Islet of Langerhans (tissue), 1 donor: Measurements from ENCODE around the gene PAWR.
"Not testable (repeated sequence)": the region's sequence is repeated elsewhere in the genome, so short reads cannot be mapped to it uniquely, and the experiment has no call there.

Source experiments
- FAIRE-seq: peaks from one replicate; lab custom pipeline; 2011; peaks lifted over from hg19 to GRCh38; lab: Jason Lieb, UNC

PAWR gene

DNA sequence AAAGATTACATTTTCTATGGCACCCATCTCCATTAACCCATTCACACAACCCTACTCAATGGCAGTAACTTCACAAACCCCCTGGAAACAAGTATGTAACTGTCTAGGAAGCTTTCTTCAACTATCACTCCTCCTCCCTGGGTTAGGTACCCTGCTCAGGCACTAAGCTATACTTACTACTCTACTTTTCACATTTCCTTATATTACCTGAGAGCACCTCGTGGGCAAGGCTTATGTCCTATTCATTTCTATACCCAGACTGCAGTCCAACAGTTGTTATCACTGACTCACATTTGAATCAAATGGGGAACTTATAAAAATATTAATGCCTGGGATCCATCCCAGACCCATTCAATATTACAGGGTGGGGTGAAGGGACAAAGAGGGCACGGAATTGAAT is 4.6 kb downstream of the PAWR start:
- FAIRE-seq, result no peak

DNA sequence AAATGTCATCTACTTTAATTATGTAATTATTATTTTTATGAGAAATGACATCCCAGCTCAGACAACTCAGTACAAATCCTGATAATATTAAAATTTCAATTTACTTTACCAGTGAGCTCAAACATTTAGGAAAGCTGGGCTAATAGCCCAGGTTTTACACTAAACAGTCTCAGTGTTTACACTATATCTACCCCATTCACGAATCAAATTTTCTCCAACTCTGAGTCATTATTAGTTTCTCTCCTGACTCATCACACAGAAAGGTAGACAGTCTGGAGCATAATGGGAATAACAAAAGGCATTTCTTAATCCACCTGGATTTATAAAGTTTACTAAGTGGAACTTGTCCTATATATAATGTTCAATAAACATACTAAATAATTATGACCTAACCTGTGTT is 5.7 kb downstream of the PAWR start:
- peak; percentile 71 for FAIRE-seq

DNA sequence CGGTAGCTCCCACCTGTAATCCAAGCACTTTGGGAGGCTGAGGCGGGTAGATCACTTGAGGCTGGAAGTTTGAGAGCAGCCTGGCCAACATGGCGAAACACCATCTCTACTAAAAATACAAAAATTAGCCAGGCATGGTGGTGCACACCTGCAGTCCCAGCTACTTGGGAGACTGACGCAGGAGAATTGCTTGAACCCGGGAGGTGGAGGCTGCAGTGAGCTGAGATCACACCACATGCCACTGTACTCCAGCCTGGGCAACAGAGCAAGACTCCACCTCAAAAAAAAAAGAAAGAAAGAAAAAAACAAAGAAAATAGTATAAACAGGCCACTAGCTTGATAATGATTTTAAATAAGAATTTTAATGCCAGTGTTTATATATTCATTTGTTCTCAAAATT is 6.4 kb downstream of the PAWR start:
- FAIRE-seq, result not testable (repeated sequence)

DNA sequence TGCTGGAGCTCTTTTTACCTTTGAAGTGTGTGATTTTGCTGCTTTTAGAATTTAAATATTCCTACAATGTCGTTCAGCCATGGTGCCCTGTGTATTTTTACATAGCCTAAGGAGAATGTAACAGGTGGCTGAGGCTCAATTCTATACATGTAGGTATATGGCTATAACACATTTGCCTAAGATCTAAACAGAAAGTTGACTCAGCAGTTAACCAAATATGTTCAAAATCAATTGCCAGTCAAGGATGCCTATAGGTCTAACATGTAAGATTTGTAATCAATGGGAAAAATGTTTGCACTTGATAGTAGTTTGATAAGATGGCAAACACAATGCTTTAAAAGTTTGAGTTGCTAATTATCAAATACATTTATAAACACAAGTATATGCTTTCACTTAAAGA is 8.2 kb downstream of the PAWR start:
- FAIRE-seq, result no peak

DNA sequence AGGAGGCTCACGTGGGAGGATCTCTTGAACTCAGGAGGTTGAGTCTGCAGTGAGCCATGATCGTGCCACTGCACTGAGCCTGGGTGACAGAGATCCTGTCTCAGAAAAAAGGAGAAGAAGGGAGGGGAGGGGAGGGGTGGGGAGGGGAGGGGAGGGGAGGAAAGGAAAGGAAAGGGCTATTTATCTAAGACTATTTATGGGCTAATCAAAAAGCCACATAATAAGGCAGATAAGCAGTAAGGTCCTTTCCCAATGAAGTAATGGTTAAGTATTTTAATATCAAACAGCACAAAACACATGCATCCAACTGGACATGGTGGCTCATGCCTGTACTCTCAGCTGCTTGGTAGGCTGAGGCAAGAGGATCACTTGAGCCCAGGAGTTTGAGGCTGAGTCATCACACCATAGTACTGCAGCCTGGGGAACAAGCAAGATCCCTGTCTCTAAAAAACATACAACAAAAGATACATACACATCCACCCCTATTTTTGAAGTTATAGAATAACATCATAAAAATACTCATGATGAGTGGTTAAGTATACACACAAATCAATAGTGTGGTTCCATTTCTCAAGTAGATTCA is 9.7 kb downstream of the PAWR start:
- FAIRE-seq, result no peak

DNA sequence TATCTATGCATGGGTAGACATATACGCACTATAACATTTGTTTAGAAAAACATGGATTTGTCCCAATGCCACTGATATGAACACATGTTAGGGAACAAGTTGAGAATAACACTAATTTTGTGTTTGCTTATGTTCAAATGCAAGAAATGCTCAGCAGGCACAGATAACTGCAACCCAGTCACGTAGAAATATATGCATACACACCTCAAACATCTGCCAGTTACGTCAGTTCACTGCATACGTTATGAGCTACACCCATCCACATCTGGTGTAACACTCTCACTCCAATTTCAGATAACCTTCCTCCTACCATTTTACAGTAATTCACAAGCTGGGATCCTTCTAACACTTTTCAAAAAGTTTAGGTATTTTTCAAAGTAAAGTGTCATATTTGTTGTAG is 10.7 kb downstream of the PAWR start:
- FAIRE-seq, result no peak

DNA sequence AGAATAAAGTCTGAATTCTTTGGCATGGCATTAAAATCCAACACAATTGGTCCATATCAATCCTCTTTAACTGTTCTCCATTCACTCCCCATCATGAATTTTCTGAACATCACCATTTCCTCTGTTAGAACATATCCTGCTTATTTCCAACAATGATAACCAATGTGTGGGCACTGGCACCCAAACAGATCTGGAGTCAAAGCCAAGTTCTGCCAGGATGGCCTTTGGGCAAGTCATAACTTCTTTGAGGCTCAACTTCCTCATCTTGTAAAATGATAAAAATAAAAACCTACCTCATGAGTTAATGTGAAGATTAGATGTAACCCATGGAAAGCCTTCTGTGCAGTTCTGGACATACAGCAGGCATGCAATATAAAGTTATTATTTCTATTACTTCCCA is 12.5 kb downstream of the PAWR start:
- no peak for FAIRE-seq

DNA sequence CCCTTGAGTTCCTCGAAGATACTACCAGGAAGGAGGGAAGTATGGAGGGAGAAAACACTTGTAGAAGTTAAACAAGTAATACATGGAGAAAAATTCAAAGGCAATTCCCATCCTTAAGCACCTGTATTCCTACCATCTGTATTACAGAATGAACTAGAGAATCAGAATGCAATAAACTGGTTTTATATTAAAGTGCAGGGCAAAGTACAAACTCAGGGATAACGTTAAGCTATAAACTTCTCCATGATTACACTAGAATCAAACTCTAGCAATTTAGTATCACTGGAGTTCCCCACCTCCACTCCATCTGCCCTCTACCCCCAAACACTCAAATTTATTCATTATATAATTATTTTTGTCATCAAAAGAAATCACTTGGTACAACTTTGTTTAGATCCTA is 13.1 kb downstream of the PAWR start:
- FAIRE-seq, result no peak

DNA sequence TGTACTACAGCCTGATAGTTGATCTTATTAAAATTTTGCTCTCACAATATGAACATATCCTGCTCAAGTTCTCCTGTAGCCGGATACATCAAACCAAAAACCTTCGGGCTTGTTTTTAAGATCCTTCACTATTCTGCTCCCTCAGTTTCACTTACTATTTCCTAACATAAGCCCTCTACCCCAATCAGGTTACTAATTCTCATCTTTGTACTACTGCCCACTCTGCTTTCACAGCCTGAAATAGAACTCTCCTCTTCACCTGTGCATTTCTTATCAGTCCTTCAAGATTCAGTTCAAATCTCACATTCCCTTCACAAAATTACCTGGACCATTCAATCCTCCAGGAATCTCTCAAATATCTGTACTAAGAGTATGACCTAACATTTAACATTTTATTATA is 14.2 kb downstream of the PAWR start:
- FAIRE-seq, result no peak

DNA sequence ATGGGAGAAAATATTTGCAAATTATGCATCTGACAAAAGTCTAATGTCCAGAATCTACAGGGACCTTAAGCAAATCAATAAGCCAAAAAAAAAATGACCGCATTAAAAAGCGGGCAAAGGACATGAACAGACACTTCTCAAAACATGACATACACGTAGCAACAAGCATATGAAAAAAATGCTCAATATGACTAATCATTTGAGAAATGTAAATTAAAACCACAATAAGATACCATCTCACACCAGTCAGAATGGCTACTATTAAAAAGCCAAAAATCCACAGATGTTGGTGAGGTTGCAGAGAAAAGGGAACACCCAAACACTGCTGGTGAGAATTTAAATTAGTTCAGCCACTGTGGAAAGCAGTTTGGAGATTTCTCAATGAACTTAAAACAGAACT is 16.1 kb downstream of the PAWR start:
- FAIRE-seq, result no peak

DNA sequence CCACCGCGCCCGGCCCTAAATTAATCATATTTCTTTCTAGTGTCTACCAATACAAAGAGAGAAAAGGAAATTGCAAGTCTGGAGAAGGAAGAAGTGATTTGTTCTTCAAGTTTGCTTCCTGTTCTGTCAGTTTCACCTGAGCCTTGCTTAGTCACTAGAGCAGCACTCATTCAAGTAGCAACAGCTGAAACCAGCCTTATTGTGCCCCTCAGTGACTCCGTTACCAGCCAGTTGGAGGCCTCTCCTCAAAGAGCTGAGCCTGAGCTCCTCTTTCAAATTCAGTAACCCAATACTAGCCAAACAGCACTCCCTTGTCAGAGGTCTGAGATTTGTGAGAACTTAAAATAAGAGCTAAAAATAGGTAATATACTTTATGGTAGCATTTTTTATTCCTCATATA is 17.4 kb downstream of the PAWR start:
- FAIRE-seq, result no peak

DNA sequence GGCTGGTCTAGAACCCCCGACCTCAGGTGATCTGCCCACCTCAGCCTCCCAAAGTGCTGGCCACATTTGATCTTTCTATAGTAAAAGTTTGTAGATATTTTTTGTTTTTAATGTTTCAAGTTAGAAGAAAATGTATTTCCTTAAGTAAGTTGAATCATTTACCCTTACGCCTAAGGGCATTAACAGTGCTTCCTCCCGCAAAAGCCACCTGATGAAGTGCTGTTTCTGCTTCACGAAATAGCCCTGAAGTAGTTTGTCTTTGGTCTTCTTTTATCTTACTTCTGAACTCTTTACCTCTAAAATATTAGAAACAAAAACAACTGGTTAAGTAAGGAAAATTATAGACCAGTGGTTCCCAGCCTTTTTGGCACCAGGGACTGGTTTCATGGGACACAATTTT is 22.7 kb downstream of the PAWR start:
- no peak for FAIRE-seq

DNA sequence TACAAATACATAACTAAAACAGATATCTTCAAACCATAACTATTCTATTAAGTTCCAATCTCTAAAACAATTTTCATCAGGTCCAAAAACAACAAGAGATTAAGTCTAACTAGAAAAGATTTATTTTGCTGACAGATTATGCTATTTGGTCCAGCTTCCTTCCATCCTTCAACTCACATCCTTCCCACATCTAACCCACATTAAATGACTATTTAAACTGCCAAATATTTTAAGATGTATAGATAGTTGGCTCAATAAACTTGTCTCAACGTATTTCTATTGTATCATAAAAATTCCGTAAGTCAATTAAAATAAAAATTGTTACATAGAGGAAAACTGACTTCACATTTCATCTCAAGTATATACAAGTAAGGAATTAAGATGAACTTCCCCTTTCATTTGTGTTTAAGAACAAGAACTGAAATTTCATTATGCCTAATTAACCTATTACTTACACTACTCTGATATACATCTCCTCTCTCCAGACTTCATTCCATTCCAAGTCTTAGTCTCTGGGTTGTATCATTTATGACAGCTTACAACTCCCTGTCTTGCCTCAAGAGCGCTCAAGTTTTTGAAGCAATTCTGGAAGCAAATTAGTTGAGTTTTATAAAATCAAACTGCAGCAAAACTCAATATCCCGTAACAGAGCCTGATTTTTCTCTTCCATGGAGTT is 25.4 kb downstream of the PAWR start:
- FAIRE-seq, result peak; percentile 74

DNA sequence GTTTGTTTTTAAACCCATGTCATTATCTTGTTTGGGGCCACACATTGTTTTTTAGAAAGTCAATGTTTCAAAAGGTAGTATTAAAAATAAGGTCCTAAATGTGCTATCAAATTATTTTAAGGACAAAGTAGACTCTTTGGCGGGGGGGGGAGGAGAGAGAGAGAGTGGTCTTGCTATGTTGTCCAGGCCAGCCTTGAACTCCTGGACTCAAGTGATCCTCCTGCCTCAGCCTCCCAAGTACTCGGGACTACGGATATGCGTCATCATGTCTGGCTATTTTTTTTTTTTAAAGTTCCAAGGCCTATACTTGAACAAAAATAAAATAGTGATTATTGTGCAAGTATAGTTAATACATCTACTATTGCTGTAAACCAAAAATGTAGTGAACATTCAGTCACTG is 26.2 kb downstream of the PAWR start:
- no peak for FAIRE-seq

DNA sequence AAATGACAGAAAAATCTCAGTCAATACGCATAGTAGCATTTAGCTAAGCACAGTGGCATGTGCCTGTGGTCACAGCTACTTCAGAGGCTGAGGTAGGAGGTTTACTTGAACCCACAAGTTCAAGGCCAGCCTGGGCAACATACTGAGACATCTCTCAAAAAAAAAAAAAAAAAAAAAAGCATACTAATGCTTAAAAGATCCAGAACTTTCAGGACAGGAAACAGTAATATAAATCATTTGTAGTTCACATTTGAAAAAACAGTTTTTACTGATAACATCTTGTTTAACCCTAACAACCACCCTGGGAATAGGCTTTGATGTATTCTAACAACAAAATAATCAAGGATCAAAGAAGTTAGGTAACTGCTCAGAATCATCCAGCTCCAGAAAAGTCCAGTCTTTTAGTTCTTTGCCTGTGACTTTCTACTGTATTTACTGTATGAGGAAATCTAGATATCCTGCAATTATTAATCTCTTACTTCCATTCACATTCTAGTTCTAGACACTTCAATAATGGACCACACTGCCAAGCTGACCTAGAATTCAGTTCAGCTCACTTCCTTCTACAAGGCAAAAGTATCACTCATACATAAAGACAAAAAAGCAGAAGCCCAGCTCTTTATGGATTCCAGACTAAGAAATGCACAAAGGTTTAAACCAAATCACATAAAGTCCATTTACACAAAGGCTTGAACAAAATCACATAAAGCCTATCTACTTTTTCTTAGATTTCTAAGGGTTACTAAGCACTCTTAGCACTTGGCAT is 28.5 kb downstream of the PAWR start:
- FAIRE-seq, result no peak

DNA sequence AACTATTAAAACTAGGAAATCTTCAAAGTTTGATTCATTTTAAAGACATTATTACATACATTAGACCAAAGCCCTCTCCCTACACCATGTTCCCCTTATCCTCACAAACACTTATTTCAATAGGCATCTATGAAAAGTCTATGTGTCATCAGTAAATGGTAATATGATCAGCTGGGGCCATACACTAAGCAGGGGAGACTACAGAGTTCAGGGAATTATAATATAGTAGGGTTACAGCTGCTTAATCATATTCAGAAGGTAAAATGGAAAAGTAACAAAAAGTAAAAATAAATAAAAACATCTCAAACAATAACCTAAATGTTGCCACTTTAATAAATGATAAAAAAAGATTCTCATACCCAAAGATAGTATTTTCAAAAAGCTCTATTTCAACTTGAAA is 29.1 kb downstream of the PAWR start:
- FAIRE-seq, result no peak

DNA sequence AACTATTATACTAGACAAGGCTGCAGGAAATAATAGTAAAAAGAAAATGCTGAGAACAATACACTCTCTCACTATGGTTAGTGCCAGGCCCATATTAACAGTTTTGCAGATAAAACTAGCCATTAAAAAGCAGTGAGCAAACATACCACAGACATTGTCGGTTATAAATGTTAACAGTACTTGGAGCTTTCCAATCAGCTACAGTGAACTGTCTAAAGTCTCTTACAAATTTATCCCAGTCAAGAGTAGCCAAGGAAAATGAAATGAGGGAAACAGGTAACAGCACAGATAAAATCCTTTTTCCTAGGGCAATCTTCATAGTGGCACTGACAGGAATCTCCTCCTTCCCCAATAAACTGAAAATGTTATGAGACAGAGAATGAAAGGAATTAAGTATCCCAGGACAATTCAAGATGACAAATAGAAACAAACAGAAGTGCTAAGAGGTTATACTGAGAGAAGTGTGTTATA is 30.8 kb downstream of the PAWR start:
- peak; percentile 49 for FAIRE-seq

DNA sequence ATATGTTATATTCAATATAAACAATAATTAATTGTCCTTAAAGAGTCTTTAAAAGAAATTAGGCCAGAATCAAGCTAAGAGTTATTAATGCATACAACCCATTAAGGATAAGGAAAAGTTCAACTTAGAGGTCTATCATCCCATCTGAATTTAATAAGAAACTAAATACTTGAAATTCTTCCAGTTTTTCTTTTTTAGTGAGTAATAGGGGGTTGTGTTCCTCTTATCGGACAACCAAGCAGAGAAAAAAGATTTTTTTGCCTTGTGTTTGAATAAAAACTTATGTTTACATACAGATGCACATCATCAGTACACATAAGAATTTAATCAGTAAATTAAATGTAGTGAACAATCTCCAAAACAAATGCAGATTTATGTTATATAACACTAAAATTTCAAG is 32.5 kb downstream of the PAWR start:
- no peak for FAIRE-seq

DNA sequence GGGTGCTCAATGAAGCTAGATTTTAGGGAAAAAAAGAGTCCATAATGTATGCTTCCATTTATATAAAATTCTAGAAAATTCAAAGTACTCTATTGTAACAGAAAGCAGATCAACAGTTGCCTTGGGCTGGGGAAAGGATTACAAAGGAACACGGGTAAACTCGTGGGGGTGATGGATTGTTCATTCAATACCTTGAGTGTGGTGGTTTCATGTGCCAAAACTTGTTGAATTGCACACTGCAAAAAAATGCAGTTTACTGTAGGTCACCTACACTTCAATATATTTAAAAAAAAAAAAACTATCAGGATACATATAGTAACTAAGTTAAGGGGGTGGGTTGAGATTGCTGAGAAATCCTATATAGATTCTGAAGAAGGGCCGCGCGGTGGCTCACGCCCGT is 33.6 kb downstream of the PAWR start:
- no peak for FAIRE-seq

DNA sequence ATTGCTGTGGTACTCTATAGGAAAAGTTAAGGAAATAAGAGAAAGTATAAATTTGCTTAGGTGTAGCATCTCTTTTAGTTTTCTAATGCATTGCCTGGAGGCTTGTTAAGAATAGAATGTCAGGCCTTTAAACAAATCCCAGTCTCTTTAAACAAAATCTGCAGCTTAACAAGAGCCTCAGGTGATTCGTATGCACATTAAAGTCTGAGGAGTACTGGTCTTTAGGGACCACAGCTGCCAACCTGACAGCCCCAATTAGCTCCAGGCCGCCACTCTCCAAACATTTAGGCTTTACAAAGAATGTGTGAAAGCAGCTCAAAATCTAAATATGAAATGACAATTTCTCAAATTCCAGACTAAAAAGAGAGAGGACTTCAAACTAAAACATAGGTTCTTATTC is 35.7 kb downstream of the PAWR start:
- FAIRE-seq, result no peak

DNA sequence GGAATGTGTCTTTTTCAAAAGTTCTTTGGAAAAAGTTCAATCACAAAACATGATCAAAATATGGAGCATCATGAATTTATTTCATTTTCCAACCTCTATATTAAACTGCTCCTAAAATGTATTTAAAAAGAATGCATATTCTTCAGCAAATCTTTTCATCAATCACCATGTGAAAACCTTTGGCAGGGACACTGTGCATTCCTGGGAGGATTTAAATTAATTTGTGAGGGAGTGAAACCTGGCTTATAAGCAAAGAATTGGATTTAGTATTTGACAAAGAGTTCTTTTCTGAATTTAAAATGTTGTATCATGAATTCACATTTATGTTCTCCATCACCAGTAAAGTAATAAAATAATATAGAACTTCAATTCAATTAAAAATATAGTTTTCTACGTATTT is 38.2 kb downstream of the PAWR start:
- no peak for FAIRE-seq

DNA sequence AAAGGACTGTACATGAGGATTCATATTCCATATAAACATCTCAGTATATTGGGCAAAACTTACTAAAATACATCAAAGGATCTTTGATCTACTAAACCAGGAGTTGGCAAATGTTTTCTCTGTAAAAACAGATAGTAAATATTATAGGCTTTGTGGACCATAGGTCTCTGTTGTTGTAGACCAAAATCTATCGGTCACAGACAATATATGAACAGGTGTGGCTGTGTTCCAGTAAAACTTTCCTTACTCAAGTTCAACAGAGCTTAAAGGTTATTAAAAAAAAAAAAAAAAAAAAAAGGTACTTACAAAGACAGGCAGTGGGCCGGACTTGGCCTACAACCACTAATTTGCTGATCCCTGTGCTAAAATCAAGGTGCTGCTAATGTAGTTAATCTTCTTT is 40.3 kb downstream of the PAWR start:
- no peak for FAIRE-seq

DNA sequence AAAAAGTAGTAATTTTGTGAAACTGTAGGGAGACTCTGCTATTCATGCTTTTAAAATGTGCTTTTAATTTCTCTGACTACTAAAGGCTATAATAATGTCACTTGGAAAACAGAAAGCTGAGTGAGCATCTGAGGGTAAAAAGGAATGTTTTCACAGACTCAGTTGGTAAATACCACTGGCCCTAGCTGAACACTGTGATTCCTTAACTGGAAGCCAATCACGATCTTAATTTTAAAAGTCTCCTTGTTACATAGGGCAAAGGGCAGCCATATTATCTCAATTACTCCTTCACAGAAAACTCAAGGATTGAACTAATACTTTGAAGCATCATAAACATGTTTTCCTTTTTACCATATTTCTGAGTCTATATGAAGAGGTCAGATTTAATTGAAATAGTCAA is 41.9 kb downstream of the PAWR start:
- FAIRE-seq, result no peak

DNA sequence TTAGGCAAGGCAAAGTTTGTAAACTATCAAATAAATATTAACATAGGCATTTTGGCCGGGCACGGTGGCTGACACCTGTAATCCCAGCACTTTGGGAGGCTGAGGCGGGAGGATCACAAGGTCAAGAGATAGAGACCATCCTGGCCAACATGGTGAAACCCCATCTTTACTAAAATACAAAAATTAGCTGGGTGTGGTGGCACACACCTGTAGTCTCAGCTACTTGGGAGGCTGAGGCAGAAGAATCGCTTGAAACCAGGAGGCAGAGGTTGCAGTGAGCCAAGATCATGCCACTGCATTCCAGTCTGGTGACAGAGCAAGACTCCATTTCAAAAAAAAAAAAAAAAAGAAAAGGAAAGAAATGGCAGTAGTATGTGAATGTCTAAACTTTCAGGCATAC is 43.9 kb downstream of the PAWR start:
- FAIRE-seq, result not testable (repeated sequence)
